H9 (cell line): ENCODE measurements around the gene SLC25A14. TPM values are rescaled to one million over a fixed set of nuclear protein-coding genes. Genes with fewer than 3 reads are reported as not detected.

Experiments
- DNase-seq: peaks from one replicate; pipeline ENCODE4 v3.0.0-alpha.2; 2017
- H2AFZ ChIP-seq: one replicate; pipeline ENCODE4 v1.6.1; 2013; ENCODE audit warnings: mild to moderate bottlenecking, low read length, control low read depth, moderate library complexity
- H2AK5ac ChIP-seq: 2 replicates; pipeline ENCODE4 v1.6.1; 2013; ENCODE audit warnings: low read length, control low read depth, mixed read lengths; ENCODE audit not compliant: insufficient read length
- H2BK120ac ChIP-seq: one replicate; pipeline ENCODE4 v1.6.1; 2013; ENCODE audit warnings: low read depth, mild to moderate bottlenecking, low read length, control low read depth, inconsistent platforms; ENCODE audit not compliant: poor library complexity, severe bottlenecking
- H2BK12ac ChIP-seq: 2 replicates; pipeline ENCODE4 v1.6.1; 2013; ENCODE audit warnings: low read length, control low read depth, mixed read lengths, low read depth; ENCODE audit not compliant: insufficient read length
- H2BK15ac ChIP-seq: 2 replicates; pipeline ENCODE4 v1.6.1; 2013; ENCODE audit warnings: low read depth, low read length, control low read depth
- H2BK20ac ChIP-seq: one replicate; pipeline ENCODE4 v1.6.1; 2013; ENCODE audit warnings: low read depth, mild to moderate bottlenecking, low read length, control low read depth, inconsistent platforms; ENCODE audit not compliant: poor library complexity, severe bottlenecking
- H2BK5ac ChIP-seq: 2 replicates; pipeline ENCODE4 v1.6.1; 2013; ENCODE audit warnings: low read length, control low read depth, mixed read lengths; ENCODE audit not compliant: insufficient read length
- H3K14ac ChIP-seq: 2 replicates; pipeline ENCODE4 v1.6.1; 2013; ENCODE audit warnings: low read length, control low read depth; ENCODE audit not compliant: insufficient read depth
- H3K18ac ChIP-seq: 2 replicates; pipeline ENCODE4 v1.6.1; 2013; ENCODE audit warnings: low read depth, mild to moderate bottlenecking, mixed read lengths, low read length, control low read depth; ENCODE audit not compliant: insufficient read length
- H3K23ac ChIP-seq: 2 replicates; pipeline ENCODE4 v1.6.1; 2013; ENCODE audit warnings: low read length, control low read depth, mixed read lengths, low read depth; ENCODE audit not compliant: insufficient read length
- H3K23me2 ChIP-seq: 2 replicates; pipeline ENCODE4 v1.6.1; 2013; ENCODE audit warnings: low read depth, mild to moderate bottlenecking, mixed read lengths, low read length, control low read depth; ENCODE audit not compliant: insufficient read length, poor library complexity, severe bottlenecking
- H3K27ac ChIP-seq: 2 replicates; pipeline ENCODE4 v1.5.1; 2013; ENCODE audit warnings: low read length, control low read depth, mixed read lengths, low read depth; ENCODE audit not compliant: insufficient read length
- H3K27me3 ChIP-seq: 2 replicates; pipeline ENCODE4 v1.6.1; 2013; ENCODE audit warnings: low read length, control low read depth, inconsistent platforms; ENCODE audit not compliant: insufficient read depth
- H3K4ac ChIP-seq: 2 replicates; pipeline ENCODE4 v1.6.1; 2013; ENCODE audit warnings: low read depth, mild to moderate bottlenecking, control low read depth, inconsistent platforms, low read length, moderate library complexity
- H3K4me1 ChIP-seq: 2 replicates; pipeline ENCODE4 v1.6.1; 2013; ENCODE audit warnings: low read length, control low read depth, inconsistent platforms; ENCODE audit not compliant: insufficient read depth
- H3K4me2 ChIP-seq: 2 replicates; pipeline ENCODE4 v1.6.1; 2013; ENCODE audit warnings: low read length, control low read depth, mixed read lengths; ENCODE audit not compliant: insufficient read length, insufficient read depth
- H3K56ac ChIP-seq: 2 replicates; pipeline ENCODE4 v1.6.1; 2013; ENCODE audit warnings: low read depth, mild to moderate bottlenecking, mixed read lengths, low read length, control low read depth; ENCODE audit not compliant: insufficient read length
- H3K79me1 ChIP-seq: 2 replicates; pipeline ENCODE4 v1.6.1; 2013; ENCODE audit warnings: low read depth, mild to moderate bottlenecking, moderate library complexity, low read length, control low read depth, inconsistent platforms; ENCODE audit not compliant: insufficient read depth, poor library complexity, severe bottlenecking
- H3K79me2 ChIP-seq: 2 replicates; pipeline ENCODE4 v1.6.1; 2013; ENCODE audit warnings: low read length, control low read depth, inconsistent platforms; ENCODE audit not compliant: insufficient read depth
- H3K9ac ChIP-seq: 2 replicates; pipeline ENCODE4 v1.6.1; 2013; ENCODE audit warnings: low read length, control low read depth, mixed read lengths; ENCODE audit not compliant: insufficient read length; ENCODE audit errors: extremely low read depth
- H3K9me3 ChIP-seq: one replicate; pipeline ENCODE4 v1.6.1; 2013; ENCODE audit warnings: low read depth, low read length, inconsistent platforms; ENCODE audit not compliant: control insufficient read depth
- H3T11ph ChIP-seq: one replicate; pipeline ENCODE4 v1.6.1; 2013; ENCODE audit warnings: mild to moderate bottlenecking, low read length, control low read depth, inconsistent platforms
- H4K20me1 ChIP-seq: one replicate; pipeline ENCODE4 v1.6.1; 2013; ENCODE audit not compliant: control insufficient read depth, insufficient read length, insufficient read depth
- H4K5ac ChIP-seq: 2 replicates; pipeline ENCODE4 v1.6.1; 2013; ENCODE audit warnings: low read depth, mild to moderate bottlenecking, mixed read lengths, low read length, control low read depth; ENCODE audit not compliant: insufficient read length
- H4K8ac ChIP-seq: replicated peaks from 2 replicates; pipeline ENCODE4 v1.6.1; 2013; ENCODE audit warnings: low read length, control low read depth, mixed read lengths, low read depth; ENCODE audit not compliant: insufficient read length
- H4K91ac ChIP-seq: 2 replicates; pipeline ENCODE4 v1.6.1; 2013; ENCODE audit warnings: low read depth, mild to moderate bottlenecking, moderate library complexity, mixed read lengths, low read length, control low read depth; ENCODE audit not compliant: insufficient read length
- H3K27ac Mint-ChIP-seq, 3 experiments: 2 replicates in 2 of 3; 3 replicates in 1 of 3; pipeline ENCODE4 v1.8.0; 2020 to 2021; ENCODE audit warnings: mixed read lengths in 3 of 3, mild to moderate bottlenecking in 1 of 3, moderate library complexity in 1 of 3
- H3K27me3 Mint-ChIP-seq: 2 replicates; pipeline ENCODE4 v1.8.0; 2021; ENCODE audit warnings: low read depth, mild to moderate bottlenecking, moderate library complexity, mixed read lengths
- H3K36me3 Mint-ChIP-seq, 3 experiments: 2 replicates in 2 of 3; 3 replicates in 1 of 3; pipeline ENCODE4 v1.8.0; 2020 to 2021; ENCODE audit warnings: low read depth in 3 of 3, mixed read lengths in 3 of 3; ENCODE audit not compliant: insufficient read depth in 1 of 3
- H3K4me1 Mint-ChIP-seq, 2 experiments: 2 replicates each; pipeline ENCODE4 v1.8.0; 2020; ENCODE audit warnings: mixed read lengths in 2 of 2
- H3K4me3 Mint-ChIP-seq, 2 experiments: 2 replicates in 1 of 2; 3 replicates in 1 of 2; pipeline ENCODE4 v1.8.0; 2020 to 2021; ENCODE audit warnings: mild to moderate bottlenecking in 2 of 2, mixed read lengths in 2 of 2, moderate library complexity in 1 of 2
- H3K9me3 Mint-ChIP-seq, 2 experiments: 2 replicates in 1 of 2; 3 replicates in 1 of 2; pipeline ENCODE4 v1.8.0; 2020; ENCODE audit warnings: mild to moderate bottlenecking in 2 of 2, mixed read lengths in 2 of 2, moderate library complexity in 1 of 2
- CTCF ChIP-seq: fragments of 200-600 bp; sonication (generic); conservative IDR thresholded peaks from 3 replicates; pipeline ENCODE4 v1.8.0; 2021; ENCODE audit warnings: antibody characterized with exemption, mild to moderate bottlenecking
- total RNA-seq: library from RNA; stranded (reverse); gene quantifications from 2 replicates; pipeline ENCODE4 v1.2.1, GENCODE V29; 2021

Gene SLC25A14
- total RNA-seq, 1 experiment from 2014 or later = 12.7 TPM

DNA sequence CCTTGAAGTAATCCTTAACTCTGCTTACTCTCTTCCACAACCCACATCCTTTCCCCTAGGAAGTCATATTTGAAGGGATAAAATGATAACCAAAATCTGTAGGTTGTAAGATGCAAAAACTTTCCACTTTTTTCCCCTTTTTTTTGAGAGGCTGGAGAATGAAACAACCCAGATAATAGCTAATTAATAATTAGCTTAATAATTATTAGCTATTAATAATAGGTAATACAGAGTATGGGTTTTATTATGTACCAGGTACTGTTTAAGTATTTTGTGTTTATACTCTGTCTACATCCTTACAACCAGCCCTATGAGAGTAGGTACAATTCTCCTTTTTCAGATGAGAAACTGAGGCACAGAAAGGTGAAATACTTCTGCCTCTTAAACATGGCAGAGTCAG is 36.4 kb downstream of the SLC25A14 start:
- peaks cover 0 to 2% (median 0%) of the 10 kb centered on the region in 3 experiments; a peak in 4 of 7 replicates for H3K36me3 Mint-ChIP-seq
- H3K27ac ChIP-seq = no peak overlapping the region
- no peak overlapping the region for H4K5ac ChIP-seq
- no peak overlapping the region for H2BK12ac ChIP-seq
- H3K14ac ChIP-seq = no peak overlapping the region
- no peaks in the 10 kb centered on the region for H4K20me1 ChIP-seq
- TF ChIP-seq CTCF = no peak
- DNase-seq = no peak
- H3K27ac Mint-ChIP-seq = no peak overlapping the region
- no peak overlapping the region for H4K91ac ChIP-seq
- no peaks in the 10 kb centered on the region for H3K79me1 ChIP-seq
- no peak overlapping the region for H3K4me3 Mint-ChIP-seq
- no peak overlapping the region for H3K56ac ChIP-seq
- no peak overlapping the region for H2BK20ac ChIP-seq
- H3K9me3 Mint-ChIP-seq = peaks cover 0 to 13% of the 10 kb centered on the region in 2 experiments; a peak in 2 of 5 replicates
- no peaks in the 10 kb centered on the region for H3K4me1 ChIP-seq
- no peak overlapping the region for H2AFZ ChIP-seq
- no peak overlapping the region for H2AK5ac ChIP-seq
- no peak overlapping the region for H3T11ph ChIP-seq
- no peak overlapping the region for H3K23ac ChIP-seq
- no peak overlapping the region for H2BK15ac ChIP-seq
- no peak overlapping the region for H3K4ac ChIP-seq
- no peaks in the 10 kb centered on the region for H3K27me3 Mint-ChIP-seq
- H3K18ac ChIP-seq = no peak overlapping the region
- H3K9ac ChIP-seq = no peak overlapping the region
- H3K79me2 ChIP-seq = no peaks in the 10 kb centered on the region
- H2BK120ac ChIP-seq = no peak overlapping the region
- no peak overlapping the region for H2BK5ac ChIP-seq
- no peaks in the 10 kb centered on the region for H3K23me2 ChIP-seq
- no peaks in the 10 kb centered on the region for H3K4me1 Mint-ChIP-seq
- no peak overlapping the region for H4K8ac ChIP-seq
- no peak overlapping the region for H3K4me2 ChIP-seq
- peaks cover 16% of the 10 kb centered on the region for H3K9me3 ChIP-seq
- no peaks in the 10 kb centered on the region for H3K27me3 ChIP-seq
